ENCODE measurements around the gene LRP1.

The LRP1 gene

DNA sequence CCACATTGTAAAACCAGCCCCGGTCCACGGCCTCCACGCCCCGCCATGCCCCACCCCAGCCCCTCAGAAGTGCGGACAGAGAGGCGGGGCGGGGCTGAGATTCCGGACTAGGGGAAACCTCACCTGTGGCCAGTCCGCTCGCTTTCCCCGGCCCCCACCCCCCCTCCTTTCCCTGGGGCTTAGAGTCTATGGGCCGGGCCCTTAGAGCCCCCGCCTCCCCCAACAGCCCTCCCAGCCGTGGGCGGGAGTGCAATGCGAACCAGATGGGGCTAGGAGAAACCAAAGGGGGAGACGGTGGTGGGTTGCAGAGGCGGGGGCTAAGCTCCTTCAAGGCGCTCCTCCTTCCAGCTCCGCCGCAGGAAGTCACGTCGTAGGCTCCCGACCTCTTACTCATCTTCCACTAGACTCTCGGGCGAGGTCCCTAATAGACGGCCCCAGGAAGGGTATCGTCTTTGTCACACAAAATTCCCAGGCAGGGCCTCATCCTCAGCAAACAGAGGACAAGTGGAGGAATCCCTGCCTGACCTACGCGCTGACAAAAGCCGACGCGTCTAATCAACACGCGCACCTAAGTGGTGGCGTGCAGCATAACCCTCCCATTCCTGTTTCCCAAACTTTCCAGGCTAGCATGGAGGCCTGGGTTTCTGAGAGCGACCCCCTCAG is 40.5 kb upstream of the LRP1 start:
- no peak for TF ChIP-seq FOXP2 (optimal IDR thresholded peaks at IDR 0.05; ENCODE audit: control extremely low read depth, extremely low read length, insufficient read depth)
- peak; percentile 75 for TF ChIP-seq POLR2AphosphoS5 (IDR thresholded peaks at IDR 0.05; ENCODE audit: borderline replicate concordance, low read depth, low read length)
- DNase-seq (ENCODE audit: low read depth, low spot score): peak; percentile 89
- Histone ChIP-seq H3K36me3 (ENCODE audit: insufficient read depth, low read length) (peaks cover 24% of the 10 kb centered on the region), H3K9me3 (ENCODE audit: low read depth, low read length) (no peaks in the 10 kb centered on the region), H3K27ac (peak overlapping the region; percentile 100), H3K9ac (ENCODE audit: insufficient read length) (peak overlapping the region; percentile 97), H3K4me3 (peak overlapping the region; percentile 94)

DNA sequence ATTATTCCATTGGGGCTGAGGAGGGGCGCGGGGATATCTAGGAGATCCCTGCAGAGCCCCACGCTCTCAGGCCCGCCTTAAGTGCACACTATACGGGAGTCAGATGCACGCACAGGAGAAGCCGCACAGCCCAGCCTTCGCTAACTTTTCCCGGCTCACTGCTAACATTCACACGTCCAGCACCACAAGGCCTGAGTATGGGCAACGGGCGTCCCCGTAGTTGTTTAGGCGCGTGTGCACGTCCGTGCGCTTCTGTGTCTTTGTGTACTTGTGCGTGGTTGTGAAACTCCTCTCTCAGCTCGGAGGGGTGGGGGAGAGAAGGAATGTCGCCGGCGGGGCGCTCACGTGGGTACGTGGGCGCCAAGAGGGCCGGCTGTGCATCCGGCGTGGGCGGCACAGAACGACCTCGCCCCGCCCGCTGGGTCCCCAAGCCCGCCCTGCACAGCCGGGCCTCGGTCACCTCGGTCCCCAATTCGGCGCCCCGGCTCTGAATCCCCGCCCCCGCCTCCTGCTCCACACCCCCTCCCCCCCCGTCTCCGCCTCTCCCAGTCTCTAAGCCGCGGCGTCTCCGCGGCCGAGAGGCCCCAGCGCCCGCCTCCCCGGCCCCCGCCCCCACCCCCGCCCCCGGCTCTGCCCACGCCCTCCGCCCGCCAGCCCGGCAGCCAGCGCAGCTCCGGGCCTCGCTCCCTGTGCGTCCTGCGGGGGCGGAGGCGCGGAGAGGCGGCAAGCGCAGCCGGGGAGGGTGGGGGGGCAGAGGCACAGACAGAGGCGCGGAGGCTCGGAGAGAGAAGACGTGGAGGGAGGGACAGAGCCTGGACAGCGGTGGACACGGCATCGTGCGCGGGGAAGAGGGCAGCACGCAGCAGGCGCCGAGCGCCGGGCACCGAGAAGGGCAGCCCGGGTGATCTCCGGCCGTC is 39.7 kb upstream of the LRP1 start, which contains the start of gene NAB2:
NAB2 (plus strand) TSS at position 761 of the 917 bp plus-strand sequence. CDS start 158 bp downstream, outside the sequence.
- peak within 1 kb of the TSS; percentile 100 for H3K27ac ChIP-seq
- TF ChIP-seq EZH2 (IDR thresholded peaks at IDR 0.05): no peak
- TF ChIP-seq POLR2AphosphoS5 (IDR thresholded peaks at IDR 0.05; ENCODE audit: borderline replicate concordance, low read depth, low read length): peak; percentile 89
- no peak for TF ChIP-seq FOXP2 (optimal IDR thresholded peaks at IDR 0.05; ENCODE audit: control extremely low read depth, extremely low read length, insufficient read depth)

DNA sequence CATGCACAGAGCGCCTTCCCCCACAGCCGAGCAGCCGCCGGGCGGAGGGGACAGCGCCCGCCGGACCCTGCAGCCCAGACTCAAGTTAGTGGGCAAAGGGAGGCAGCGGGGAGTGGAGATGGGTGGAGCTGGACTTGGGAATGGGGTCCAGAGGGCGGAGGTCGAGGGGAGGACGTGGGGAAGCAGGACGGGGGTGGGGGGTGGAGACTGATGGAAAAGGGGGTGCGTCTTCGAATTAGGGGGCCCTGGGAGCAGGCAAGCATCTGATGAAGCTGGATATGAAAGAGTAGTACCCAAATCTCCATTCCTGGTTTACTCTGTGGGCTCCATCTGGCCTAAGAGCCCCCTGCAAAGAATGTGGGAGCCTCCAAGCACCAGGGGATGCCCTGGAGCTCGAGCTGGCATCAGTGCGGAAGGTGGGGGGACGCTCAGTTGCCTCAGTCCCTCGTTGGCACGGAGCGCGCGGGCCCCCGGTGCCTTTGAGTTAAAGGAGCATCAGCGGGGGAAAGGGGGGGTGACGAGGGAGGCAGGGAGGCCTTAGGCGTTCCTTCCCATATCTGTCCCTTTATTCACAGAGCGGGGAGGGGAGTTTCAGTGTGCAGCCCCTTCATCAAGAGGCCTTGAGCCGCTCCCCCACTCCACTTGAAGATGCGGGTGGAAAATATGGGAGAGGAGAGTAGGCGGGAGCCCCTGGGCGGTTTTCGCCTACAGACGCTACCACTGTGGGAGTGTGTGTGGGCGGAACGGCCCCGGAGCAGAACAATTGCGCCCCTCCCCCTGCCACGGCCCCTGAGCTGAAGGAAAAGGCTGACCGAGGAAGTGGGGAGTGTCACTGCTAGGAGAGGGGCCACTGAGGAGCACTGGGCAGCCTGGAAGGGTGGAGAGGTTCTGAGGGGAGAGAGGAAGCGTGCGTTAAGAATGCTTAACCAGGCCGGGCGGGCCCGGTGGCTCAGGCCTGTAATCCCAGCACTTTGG is 38.7 kb upstream of the LRP1 start:
- Histone ChIP-seq H3K9me3 (ENCODE audit: low read depth, low read length) (no peaks in the 10 kb centered on the region), H3K4me3 (peak overlapping the region; percentile 96), H3K36me3 (ENCODE audit: insufficient read depth, low read length) (peaks cover 36% of the 10 kb centered on the region), H3K9ac (ENCODE audit: insufficient read length) (peak overlapping the region; percentile 76), H3K27ac (peak overlapping the region; percentile 67; the same call in 1 of the 2 replicates)
- DNase-seq (ENCODE audit: low read depth, low spot score): no peak
- TF ChIP-seq EZH2 (IDR thresholded peaks at IDR 0.05): no peak
- peak; percentile 38; the same call in 1 of the 2 replicates for TF ChIP-seq POLR2AphosphoS5 (IDR thresholded peaks at IDR 0.05; ENCODE audit: borderline replicate concordance, low read depth, low read length)
- TF ChIP-seq FOXP2 (optimal IDR thresholded peaks at IDR 0.05; ENCODE audit: control extremely low read depth, extremely low read length, insufficient read depth): no peak

More for the DNA sequence above, 39.7 kb upstream of the LRP1 start, which contains the start of gene NAB2:
- H3K9me3 ChIP-seq (ENCODE audit: low read depth, low read length): no peaks in the 10 kb centered on the region
- H3K9ac ChIP-seq (ENCODE audit: insufficient read length): peak within 1 kb of the TSS; percentile 97
- H3K4me3 ChIP-seq: peak within 1 kb of the TSS; percentile 96
- peak; percentile 90 for DNase-seq (ENCODE audit: low read depth, low spot score)
- H3K36me3 ChIP-seq (ENCODE audit: insufficient read depth, low read length): peaks cover 32% of the 10 kb centered on the region

DNA sequence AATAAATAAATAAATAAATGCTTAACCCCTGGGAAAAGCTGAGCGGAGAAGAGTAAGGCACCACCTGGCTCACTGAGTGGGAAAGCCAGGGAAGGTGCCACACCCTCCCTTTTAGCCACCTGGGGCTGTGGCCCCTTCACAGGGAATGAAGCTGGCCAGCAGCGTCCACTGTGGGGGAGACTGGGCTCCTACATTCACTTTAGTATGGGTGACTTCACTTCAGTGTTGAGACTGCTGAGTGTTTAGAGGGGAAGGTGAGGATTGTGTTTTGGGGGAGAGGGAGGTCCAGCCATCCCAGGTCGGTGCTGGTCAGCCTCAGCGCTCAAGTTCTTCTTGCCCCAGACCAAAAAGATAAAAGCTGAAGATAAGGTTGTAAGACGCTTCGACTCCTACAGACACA is 37.8 kb upstream of the LRP1 start:
- no peaks in the 10 kb centered on the region for H3K9me3 ChIP-seq (ENCODE audit: low read depth, low read length)
- H3K4me3 ChIP-seq: peak overlapping the region; percentile 65
- peak overlapping the region; percentile 19; the same call in 1 of the 2 replicates for H3K27ac ChIP-seq
- peaks cover 45% of the 10 kb centered on the region for H3K36me3 ChIP-seq (ENCODE audit: insufficient read depth, low read length)
- H3K9ac ChIP-seq (ENCODE audit: insufficient read length): no peak overlapping the region
- DNase-seq (ENCODE audit: low read depth, low spot score): no peak
- TF ChIP-seq FOXP2 (optimal IDR thresholded peaks at IDR 0.05; ENCODE audit: control extremely low read depth, extremely low read length, insufficient read depth): no peak
- no peak for TF ChIP-seq POLR2AphosphoS5 (IDR thresholded peaks at IDR 0.05; ENCODE audit: borderline replicate concordance, low read depth, low read length)
- no peak for TF ChIP-seq EZH2 (IDR thresholded peaks at IDR 0.05)

DNA sequence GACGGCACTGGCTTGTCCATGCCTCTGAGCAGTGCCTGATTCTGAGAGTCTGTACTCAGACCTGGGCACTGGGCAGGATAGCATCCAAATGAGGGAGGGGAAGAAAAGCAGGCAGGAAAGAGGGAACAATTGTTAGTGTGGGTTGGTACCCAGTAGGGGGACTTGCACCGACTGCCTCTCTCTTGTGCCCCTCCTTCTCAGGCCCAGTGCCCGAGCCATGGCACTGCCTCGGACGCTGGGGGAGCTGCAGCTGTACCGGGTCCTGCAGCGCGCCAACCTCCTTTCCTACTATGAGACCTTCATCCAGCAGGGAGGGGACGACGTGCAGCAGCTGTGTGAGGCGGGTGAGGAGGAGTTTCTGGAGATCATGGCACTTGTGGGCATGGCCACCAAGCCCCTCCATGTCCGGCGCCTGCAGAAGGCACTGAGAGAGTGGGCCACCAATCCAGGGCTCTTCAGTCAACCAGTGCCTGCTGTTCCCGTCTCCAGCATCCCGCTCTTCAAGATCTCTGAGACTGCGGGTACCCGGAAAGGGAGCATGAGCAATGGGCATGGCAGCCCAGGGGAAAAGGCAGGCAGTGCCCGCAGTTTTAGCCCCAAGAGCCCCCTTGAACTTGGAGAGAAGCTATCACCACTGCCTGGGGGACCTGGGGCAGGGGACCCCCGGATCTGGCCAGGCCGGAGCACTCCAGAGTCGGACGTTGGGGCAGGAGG is 37.2 kb upstream of the LRP1 start:
- peak overlapping the region; percentile 65 for H3K4me3 ChIP-seq
- no peaks in the 10 kb centered on the region for H3K9me3 ChIP-seq (ENCODE audit: low read depth, low read length)
- no peak for DNase-seq (ENCODE audit: low read depth, low spot score)
- peaks cover 48% of the 10 kb centered on the region for H3K36me3 ChIP-seq (ENCODE audit: insufficient read depth, low read length)
- TF ChIP-seq POLR2AphosphoS5 (IDR thresholded peaks at IDR 0.05; ENCODE audit: borderline replicate concordance, low read depth, low read length) (no peak), EZH2 (IDR thresholded peaks at IDR 0.05) (no peak), FOXP2 (optimal IDR thresholded peaks at IDR 0.05; ENCODE audit: control extremely low read depth, extremely low read length, insufficient read depth) (no peak)
- H3K27ac ChIP-seq: peak overlapping the region; percentile 19; the same call in 1 of the 2 replicates
- no peak overlapping the region for H3K9ac ChIP-seq (ENCODE audit: insufficient read length)

DNA sequence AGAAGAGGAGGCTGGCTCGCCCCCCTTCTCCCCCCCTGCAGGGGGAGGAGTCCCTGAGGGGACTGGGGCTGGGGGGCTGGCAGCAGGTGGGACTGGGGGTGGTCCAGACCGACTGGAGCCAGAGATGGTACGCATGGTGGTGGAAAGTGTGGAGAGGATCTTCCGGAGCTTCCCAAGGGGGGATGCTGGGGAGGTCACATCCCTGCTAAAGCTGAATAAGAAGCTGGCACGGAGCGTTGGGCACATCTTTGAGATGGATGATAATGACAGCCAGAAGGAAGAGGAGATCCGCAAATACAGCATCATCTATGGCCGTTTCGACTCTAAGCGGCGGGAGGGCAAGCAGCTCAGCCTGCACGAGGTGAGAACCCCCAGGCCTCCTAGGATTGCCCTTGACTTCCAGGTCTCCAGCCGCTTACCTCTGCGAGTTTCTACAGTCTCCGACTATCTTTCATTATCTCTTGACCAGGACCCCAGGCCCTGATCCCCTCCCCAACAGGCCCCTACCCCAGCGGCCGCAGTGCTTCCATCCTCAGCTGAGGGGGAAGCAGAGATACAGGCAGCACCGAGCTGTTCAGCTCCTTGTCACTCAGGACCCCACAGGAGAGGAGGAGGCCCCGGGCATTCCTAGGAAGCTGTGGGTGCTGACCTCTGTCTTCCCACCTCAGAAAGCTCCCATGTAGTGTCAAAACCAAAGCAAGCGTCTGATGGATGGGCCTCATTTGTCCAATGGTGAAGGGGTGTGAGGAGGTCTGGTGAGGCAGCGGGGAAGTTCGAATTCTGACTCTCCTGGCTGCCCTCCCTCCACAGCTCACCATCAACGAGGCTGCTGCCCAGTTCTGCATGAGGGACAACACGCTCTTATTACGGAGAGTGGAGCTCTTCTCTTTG is 36.4 kb upstream of the LRP1 start:
- no peaks in the 10 kb centered on the region for H3K9me3 ChIP-seq (ENCODE audit: low read depth, low read length)
- no peak for DNase-seq (ENCODE audit: low read depth, low spot score)
- H3K36me3 ChIP-seq (ENCODE audit: insufficient read depth, low read length): peaks cover 48% of the 10 kb centered on the region
- TF ChIP-seq FOXP2 (optimal IDR thresholded peaks at IDR 0.05; ENCODE audit: control extremely low read depth, extremely low read length, insufficient read depth) (no peak), POLR2AphosphoS5 (IDR thresholded peaks at IDR 0.05; ENCODE audit: borderline replicate concordance, low read depth, low read length) (no peak), EZH2 (IDR thresholded peaks at IDR 0.05) (no peak)
- no peak overlapping the region for H3K27ac ChIP-seq
- H3K9ac ChIP-seq (ENCODE audit: insufficient read length): no peak overlapping the region
- no peak overlapping the region for H3K4me3 ChIP-seq

All from SK-N-MC (cell line).